HG02981 (cell line): ENCODE data around the gene FRS2.
"Not testable (repeated sequence)": the region's sequence is repeated elsewhere in the genome, so short reads cannot be mapped to it uniquely, and the experiment has no call there.

ENCODE experiments used
- ATAC-seq: cut with Tn5 transposase; IDR thresholded peaks from one replicate; pipeline ENCODE4 v1.9.1; 2021; ENCODE audit warnings: mild to moderate bottlenecking, moderate library complexity; ENCODE audit not compliant: unreplicated experiment

Gene FRS2

GRCh38 chr12:69470189-69471075 lies at the start of gene FRS2:
TSS of gene FRS2 (plus strand) at chr12:69470388. CDS start at chr12:69569031, 98,643 bp downstream.
- ATAC-seq: peak; percentile 97

GRCh38 chr12:69421548-69421947 lies 48.6 kb upstream of the FRS2 start:
- ATAC-seq: no peak

GRCh38 chr12:69423037-69423905 lies 46.9 kb upstream of the FRS2 start:
- ATAC-seq: no peak

GRCh38 chr12:69425417-69425816 lies 44.8 kb upstream of the FRS2 start:
- no peak for ATAC-seq

GRCh38 chr12:69428351-69429073 lies 41.7 kb upstream of the FRS2 start:
- ATAC-seq: no peak

- no peak for ATAC-seq
Observed at GRCh38 chr12:69430942-69431590, 39.1 kb upstream of the FRS2 start.

GRCh38 chr12:69431591-69432222 lies 38.5 kb upstream of the FRS2 start:
- ATAC-seq: no peak

- ATAC-seq: no peak
Observed at GRCh38 chr12:69433653-69434052, 36.5 kb upstream of the FRS2 start.

GRCh38 chr12:69435644-69436043 lies 34.5 kb upstream of the FRS2 start:
- no peak for ATAC-seq

- no peak for ATAC-seq
Observed at GRCh38 chr12:69437073-69437472, 33.1 kb upstream of the FRS2 start.

- no peak for ATAC-seq
Observed at GRCh38 chr12:69438539-69438938, 31.6 kb upstream of the FRS2 start.

- ATAC-seq: no peak
Observed at GRCh38 chr12:69440016-69440415, 30.2 kb upstream of the FRS2 start.

GRCh38 chr12:69440886-69441285 lies 29.3 kb upstream of the FRS2 start:
- no peak for ATAC-seq

- no peak for ATAC-seq
Observed at GRCh38 chr12:69442894-69443293, 27.3 kb upstream of the FRS2 start.

GRCh38 chr12:69443916-69444315 lies 26.3 kb upstream of the FRS2 start:
- no peak for ATAC-seq

- ATAC-seq: no peak
Observed at GRCh38 chr12:69447892-69448291, 22.3 kb upstream of the FRS2 start.

GRCh38 chr12:69452598-69453132 lies 17.5 kb upstream of the FRS2 start:
- ATAC-seq: not testable (repeated sequence)

GRCh38 chr12:69456239-69456638 lies 13.9 kb upstream of the FRS2 start:
- no peak for ATAC-seq

GRCh38 chr12:69457433-69457832 lies 12.8 kb upstream of the FRS2 start:
- ATAC-seq: no peak

- ATAC-seq: no peak
Observed at GRCh38 chr12:69459477-69459876, 10.7 kb upstream of the FRS2 start.
